Eye (tissue), 1 donor: ENCODE results near the gene ZNF165.
"Not testable (repeated sequence)": the region's sequence is repeated elsewhere in the genome, so short reads cannot be mapped to it uniquely, and the experiment has no call there.

Experiments
- DNase-seq: peaks from one replicate; pipeline ENCODE4 v3.0.0-alpha.2; 2015

Gene ZNF165

DNA sequence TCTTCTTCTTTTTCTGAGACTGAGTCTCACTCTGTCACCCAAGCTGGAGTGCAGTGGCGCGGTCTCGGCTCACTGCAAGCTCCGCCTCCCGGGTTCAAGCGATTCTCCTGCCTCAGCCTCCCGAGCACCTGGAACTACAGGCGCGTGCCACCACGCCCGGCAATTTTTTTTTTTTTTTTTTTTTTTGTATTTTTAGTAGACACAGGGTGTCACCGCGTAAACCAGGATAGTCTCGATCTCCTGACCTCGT lies at the start of gene ZNF165:
ZNF165 (plus strand) TSS at position 188 of the 250 bp plus-strand sequence. CDS start 4,913 bp downstream, outside the sequence.
- DNase-seq: not testable (repeated sequence)

DNA sequence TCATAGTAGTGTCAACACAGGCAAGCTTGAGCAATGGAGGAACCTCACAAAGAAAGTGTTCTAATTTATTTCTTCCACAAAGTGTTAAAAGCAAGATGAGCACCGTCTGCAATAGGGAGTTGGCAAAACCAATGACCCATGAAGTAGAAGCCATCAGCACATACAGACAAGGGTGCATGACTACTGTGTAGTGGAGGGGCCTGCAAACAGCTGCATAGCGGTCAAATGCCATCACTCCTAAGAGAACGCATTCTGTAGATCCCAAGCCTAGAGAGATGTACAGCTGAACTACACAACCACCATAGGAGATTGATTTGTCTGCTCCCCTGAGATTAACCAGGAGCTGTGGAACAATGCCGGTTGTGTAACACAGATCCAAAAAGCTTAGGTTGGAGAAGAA lies 26.8 kb upstream of the ZNF165 start:
- DNase-seq: no peak

DNA sequence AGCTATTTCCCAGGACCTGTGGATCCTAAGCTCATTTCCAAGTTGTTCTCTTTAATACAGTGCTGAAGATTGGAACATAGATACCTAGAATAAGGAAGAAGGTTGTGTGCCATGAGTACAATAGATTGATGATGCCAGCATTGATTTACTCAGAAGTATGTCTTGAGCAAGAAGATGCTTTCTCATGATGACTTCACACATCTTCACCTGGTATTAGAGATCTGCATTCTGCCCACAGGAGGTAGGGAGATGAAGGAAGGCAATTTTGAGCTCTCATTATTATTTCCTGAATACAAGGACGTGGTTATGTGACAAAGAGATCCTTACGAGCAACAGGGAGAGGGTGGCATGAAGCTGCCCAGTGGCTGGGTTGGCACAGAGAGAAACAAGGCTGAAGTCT lies 20.0 kb upstream of the ZNF165 start:
- no peak for DNase-seq

DNA sequence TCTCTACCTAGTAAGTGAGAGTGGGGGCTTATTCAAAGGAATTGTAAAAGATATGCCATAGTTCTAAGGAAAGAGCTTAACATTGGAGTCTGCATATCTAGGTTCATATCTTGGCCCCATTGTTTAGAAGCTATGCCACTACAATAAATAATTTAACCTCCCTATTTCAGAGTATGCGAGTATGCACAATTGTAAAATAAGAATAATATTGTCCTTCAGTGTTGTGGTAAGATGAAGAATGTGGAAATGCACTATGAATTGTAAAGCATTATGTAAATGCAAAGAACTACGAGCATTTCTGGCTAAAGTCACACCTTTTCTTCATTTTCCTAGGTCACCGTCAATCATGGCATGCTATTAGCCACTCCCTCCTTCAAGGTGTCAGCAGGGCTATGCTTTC lies 16.1 kb upstream of the ZNF165 start:
- DNase-seq: no peak

DNA sequence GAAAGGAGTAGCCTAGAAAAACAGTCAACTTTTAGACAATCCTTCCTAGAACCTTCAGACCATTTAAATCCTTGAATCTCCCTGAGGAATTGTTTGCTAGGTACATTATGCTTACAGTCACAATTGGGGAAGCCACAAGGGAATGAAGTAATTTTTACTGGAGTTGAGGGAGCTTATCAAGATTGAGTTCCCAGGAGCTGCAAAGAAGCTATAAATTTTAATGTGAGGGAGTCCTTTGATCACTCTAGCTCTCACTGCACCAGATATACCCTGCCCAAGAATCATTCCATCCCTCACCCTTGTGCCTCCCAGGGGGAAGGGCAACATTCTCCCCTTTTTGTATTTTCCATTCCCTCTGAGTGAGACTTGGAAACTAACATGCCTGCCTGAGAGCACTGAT lies 12.3 kb upstream of the ZNF165 start:
- DNase-seq: no peak

DNA sequence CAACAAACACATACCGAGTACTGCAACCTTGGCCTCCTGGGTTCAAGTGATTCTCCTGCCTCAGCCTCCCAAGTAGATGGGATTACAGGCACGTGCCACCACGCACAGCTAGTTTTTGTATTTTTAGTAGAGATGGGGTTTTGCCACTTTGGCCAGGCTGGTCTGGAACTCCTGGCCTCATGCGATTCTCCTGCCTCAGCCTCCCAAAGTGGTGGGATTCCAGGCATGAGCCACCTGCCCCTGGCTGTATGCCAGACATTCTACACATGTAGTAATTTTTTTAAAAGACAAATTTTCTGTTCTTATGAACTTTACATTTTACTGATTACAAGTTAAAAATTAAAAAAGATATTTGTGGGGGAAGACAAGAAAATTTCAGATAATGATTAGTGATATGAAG lies 9.4 kb upstream of the ZNF165 start:
- DNase-seq: not testable (repeated sequence)

DNA sequence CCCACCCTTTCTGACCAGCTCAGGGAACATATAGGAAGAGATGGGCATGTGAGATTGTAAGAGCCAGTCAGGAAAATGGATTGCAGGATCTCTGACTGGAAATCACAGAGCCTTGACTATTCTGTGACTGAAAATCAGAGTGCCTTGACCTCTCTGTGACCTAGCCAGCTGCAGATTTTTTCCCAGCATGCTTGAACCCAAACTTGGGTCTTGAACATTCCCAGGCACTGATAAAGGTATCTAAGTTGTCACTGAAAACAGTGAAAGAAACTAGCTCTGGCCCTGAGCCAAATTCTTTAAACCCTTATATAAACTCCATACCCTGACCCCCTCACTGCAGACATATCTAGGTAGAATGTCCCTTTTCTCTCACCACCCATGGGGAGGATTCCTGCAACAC lies 2.3 kb upstream of the ZNF165 start:
- DNase-seq: no peak

DNA sequence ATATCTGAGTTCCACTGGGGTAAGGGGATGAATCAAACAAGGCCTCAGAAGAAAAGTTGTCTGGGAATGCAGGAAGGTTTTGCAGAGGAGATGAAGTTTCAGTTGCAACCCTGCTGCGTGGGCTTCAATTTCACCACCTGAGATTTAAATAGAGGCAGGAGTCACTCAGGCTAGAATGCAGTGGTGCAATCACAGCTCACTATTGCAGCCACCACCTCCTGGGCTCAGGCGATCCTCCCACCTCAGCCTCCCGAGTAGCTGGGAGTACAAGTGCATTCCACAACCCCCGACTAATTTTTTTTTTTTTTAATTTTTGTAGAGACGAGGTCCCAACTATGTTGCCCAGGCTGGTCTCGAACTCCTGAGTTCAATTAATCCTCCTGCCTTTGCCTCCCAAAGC lies 1.5 kb upstream of the ZNF165 start:
- DNase-seq: no peak

DNA sequence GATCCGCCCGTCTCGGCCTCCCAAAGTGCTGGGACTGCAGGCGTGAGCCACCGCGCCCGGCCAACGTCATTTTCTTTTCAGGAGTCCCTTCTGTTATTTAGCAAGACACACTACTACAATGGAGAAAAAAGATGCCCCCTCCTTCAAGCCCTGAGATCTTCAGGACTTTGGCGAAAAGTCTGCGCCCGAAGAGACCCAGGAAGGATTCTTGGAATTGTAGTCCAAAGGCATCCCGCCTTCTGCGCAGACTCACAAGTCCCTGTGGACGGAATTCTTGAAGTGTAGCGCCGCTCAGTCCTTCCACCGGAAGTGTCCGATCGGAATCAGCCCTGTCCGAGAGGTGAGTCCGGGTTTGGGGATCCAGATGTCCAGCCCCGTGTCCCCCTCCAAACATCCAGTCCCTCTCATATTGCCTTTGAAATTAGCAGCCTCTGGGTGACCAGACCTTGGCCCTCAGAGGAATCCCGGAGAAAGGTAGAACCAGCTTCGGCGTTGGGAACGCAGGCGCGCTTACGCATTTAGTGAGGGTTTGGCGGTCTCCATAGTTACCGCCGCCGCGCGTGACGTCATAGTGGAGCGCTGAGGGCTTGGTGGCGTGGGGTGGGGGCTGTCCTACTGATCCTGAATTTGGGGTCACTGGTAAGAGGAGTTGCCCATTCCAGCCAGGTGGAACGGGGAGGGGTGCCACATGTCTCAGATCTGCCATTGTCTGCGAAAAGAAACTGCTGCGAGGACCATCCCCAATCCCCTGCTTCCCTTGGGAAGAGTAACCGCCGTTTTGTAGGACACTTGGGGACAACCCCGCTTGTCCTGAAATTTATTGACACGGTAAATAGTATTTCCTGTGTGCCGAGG lies 490 bp downstream of the ZNF165 start:
- peak; percentile 99 for DNase-seq

DNA sequence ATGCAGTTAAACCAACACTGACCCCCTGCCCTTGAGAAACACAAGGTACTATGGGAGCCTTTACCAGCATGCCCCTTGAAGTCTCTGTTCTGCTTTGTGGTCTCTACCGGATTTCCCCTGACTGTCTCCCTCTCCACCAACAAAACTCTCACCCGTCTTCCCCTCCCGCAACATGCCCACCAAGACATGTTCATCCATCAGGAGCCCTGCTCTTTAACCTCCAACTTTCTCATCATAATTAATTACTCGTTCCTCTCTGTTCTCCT lies 1.1 kb downstream of the ZNF165 start:
- DNase-seq: no peak

DNA sequence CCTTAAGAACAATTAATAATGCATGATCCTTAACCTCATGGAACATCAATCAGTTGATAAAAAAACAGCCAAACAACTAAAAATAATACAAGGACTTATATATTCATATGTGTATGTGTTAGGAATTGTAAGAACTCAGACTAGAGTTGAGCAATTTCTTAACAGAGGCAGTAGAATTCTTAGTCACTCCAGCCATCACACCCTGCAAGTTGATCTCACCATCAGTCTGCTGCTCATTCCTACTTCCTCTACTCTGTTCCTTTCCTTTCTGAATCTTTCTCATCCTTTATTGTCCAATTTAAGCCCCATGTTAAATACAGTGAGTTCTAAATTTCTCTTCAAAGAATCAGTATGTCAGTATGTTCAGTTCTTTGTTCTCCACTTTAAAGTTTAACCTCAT lies 2.6 kb downstream of the ZNF165 start:
- no peak for DNase-seq

DNA sequence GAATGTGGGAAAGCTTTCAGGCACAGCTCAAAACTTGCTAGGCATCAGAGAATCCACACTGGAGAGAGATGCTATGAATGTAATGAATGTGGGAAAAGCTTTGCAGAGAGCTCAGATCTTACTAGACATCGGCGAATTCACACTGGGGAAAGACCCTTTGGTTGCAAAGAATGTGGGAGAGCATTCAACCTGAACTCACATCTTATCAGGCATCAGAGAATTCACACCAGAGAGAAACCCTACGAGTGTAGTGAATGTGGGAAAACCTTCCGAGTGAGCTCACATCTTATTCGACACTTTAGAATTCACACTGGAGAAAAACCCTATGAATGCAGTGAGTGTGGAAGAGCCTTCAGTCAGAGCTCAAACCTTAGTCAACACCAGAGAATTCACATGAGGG lies 8.7 kb downstream of the ZNF165 start:
- no peak for DNase-seq

DNA sequence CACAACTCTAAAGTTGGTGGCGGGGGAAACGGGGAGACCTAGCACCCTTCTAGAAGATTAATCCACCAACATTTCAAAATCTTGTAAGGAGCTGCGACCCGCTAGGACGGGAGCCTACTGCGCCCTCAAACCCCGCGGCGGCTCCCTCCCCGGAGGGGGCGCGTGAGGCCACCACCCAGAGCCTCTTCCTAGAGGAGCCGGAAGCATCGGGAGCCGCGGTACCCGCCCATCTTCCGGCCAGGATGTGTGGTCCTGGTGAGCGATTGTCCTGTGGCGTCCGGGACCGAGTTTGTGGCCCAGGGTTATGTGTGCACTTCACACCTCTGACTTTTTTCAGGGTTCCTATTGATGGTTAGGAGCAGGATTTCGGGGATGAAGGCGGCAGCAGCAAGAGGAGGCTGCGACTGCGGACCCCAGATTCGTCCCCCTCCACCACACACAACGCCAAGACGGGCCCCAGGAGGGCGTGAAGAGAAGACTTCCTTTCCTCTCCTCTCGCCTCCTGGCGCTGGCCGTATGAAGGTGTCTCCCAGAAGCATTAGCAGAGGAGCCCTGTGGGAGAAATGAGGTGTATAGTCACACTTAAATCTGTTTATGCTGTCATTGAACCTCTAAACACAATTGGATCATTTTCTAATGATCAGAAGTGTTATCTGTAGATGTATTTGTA lies 10.7 kb downstream of the ZNF165 start:
- DNase-seq: peak; percentile 39

DNA sequence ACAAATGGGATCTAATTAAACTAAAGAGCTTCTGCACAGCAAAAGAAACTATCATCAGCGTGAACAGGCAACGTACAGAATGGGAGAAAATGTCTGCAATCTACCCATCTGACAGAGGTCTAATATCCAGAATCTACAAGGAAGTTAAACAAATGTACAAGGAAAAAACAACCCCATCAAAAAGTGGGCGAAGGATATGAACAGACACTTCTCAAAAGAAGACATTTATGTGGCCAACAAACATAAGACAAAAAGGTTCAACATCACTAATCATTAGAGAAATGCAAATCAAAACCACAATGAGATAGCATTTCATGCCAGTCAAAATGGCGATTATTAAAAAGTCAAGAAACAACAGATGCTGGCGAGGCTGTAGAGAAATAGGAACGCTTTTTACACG lies 21.9 kb downstream of the ZNF165 start:
- DNase-seq: not testable (repeated sequence)

DNA sequence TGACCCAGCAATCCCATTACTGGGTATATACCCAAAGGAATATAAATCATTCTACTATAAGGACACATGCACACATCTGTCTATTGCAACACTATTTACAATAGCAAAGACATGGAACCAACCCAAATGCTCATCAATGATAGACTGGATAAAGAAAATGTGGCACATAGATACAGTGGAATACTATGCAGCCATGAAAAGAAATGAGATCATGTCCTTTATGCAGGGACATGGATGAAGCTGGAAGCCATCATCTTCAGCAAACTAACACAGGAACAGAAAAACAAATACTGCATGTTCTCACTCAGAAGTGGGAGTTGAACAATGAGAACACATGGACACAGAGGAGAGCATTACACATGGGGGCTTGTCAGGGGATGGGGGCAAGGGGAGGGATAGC lies 22.3 kb downstream of the ZNF165 start:
- DNase-seq: not testable (repeated sequence)

DNA sequence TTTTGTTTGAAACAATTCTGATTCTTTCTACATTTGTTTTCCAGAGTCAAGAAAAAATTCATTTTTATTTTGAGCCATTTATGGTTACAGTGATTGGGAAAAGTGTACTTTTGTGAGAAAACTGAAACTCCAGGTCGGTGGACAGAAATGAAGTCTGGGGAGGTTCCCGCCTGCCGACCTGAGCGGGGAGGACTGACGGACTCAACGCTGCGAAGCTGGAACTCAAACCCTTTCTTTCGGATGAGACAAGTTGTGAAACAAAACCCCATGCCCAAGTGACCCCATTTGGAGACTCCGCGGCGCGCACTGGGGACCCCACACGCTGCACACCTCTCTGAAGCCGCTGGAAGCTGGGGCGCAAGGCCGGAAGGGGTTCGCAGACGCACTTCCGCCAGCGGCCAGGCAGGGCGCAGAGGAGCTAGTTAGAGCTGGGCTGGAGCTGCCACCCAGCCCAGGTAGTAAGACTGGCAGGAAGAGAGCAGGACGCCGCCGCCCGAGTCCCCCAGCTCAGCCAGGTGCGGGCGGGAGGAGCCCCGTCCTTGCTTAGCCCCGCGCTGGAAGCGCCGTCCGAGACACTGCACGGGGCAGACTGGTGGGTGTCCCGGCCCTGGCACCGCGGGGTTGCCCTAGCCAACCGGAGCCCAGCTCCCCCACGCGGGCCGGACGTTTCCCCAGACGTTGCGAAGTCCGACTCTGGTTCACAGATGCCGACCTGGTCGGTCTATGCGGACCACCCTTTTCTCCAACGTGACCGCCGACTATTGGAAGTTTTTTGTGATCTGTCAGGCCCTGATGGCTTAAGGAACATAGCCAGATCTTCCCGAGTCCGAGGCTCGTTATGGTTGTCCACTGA lies 24.2 kb downstream of the ZNF165 start:
- DNase-seq: peak; percentile 92

DNA sequence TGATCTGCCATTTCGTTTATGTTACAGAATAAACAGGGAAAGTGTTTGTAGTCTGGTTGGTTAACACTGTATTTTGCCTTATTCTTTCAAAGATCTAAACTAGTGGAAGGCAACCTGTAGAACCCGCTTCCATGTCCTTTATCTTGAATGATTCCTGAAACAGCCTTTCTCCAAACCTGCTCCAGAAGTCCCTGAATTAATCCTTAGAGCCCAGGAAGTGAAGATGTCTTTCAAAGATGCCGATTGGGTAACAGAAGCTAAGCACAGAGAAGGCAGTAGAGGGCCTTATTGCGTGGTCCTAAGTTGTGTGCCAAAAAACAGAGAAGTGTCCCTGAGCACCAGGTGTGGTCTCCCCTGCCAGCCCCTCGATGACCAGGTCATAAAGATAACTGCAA lies 24.9 kb downstream of the ZNF165 start:
- DNase-seq: no peak

DNA sequence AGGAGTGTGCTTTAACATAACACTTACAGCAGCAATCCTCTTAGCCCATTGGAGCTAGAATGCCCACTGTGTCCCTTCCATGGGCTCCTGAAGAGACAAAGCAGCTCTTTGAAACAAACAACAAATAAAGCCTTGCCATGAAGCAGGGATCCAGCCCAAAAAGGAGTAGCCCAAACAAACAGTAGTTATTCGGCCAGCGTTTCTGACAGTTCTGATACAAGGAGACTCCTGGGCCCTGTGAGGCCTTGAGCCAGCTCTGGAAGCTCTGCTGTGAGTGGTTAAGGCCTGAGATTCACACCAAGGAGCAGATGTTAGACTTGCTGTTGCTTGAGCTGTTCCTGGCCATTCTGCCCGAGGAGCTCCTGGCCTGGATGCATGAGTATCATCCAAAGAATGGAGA lies 27.1 kb downstream of the ZNF165 start:
- DNase-seq: no peak

DNA sequence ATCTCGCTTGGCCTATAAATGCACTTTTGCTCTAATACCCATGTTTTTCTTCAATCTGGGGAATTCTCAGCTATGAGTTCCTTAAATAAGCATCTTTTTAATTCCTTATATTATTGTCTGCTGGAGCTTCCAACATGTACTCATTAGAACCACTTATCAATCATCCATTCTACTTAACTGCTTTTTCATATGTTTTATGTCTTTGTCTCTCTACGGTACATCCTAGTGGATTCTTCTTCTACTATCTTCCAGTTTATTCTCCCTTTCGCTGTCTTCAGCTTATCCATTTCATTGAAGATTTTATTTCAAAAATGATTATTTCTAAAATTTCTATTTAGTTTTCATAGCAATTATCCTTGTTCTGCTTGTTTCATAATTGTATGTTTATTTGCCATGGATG lies 31.6 kb downstream of the ZNF165 start:
- no peak for DNase-seq

DNA sequence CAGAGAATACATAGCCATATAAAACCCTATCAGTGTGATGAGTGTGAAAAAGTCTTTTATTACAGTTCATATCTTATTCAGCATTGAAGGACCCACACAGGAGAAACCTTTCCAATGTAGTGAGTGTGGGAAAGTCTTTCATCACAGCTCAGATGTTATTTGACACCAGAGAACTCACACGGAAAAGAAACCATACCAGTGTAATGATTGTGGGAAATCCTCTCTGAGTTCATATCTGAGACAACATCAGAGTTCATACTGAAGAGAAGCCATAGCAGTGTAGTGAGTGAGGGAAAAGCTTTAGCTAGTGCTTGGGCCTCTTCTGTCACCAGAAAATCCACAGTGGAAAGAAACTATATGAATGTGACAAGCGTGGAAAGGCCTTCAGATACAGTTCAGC lies 35.4 kb downstream of the ZNF165 start:
- DNase-seq: no peak

DNA sequence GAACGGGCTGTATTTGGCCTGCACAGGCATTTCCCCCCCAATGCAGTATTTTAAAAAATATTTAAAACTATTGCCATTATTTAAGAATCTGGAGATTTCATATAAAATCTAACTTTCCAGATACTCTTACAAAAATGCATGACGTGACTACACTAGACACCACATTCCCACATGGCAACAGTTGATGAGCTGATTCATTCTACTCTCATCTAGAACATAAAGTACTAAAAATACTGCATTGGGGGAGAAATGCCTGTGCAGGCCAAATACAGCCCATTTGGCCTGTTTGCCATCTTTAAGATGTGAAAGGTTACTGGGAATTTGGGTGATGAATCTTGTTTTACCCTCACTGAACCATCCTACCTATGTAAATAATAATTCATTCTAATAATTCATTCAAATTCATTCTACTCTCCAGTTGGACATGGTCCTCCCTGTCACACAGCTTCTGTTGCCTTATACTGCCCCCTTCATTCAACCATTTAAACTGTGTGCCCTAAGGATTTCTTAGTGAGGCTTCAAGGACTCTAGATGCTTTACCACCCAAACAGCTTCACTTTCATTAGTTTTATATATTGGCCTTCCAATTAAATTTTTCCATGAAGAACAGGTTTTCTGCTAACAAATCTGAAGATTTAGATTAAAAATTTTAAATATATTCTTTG lies 37.1 kb downstream of the ZNF165 start:
- DNase-seq: no peak

DNA sequence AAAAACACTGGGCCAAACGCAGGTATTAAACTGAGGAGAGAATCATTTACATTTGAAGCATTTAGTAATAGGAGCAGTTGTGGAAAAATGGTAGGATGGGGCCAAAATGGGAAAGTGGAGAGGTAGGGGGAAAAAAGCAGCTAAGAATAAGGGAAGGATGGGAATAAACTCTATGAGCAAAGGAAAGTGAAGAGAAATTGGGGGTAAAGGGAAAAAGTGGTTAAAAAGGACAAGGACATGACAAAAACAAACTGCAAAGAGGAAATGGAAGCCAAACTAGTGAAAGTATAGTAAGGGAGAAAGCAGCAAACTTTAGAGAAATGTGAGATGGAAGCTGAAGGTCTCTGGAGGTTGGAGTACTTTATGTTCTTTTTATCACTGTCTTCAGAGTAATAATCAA lies 37.8 kb downstream of the ZNF165 start:
- DNase-seq: no peak

DNA sequence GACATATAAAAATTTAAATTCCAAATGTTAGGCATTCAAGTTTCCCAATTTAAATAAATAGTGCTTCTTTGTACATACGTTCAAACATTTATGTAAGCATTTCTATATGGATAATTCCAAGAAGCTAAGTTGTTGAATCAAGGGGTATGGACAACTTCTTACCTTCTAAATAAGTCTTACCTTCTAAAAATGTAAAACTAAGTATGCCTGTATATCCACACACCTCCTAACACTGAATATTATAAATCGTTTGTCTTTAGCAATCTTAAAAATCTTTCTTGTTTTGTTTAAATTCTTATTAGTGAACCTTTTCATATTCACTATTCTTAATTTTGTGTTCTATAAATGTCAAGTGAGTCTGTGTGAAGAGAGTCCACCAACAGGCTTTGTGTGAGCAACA lies 41.5 kb downstream of the ZNF165 start:
- DNase-seq: no peak

DNA sequence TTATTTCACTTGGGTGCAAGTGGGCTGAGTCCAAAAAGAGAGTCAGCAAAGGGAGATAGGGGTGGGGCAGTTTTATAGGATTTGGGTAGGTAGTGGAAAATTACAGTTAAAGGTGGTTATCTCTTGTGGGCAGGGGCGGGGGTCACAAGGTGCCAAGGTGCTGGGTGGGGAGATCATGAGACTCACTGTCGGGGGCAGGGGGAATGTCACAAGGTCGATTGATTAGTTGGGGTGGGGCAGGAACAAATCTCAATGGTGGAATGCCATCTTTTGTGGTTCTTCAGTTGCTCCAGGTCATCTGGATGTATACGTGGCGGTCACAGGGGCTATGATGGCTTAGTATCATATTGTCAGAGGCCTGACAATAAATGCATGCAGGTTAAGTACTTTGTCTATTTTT lies 41.9 kb downstream of the ZNF165 start:
- not testable (repeated sequence) for DNase-seq
